ENCODE measurements around the gene RASAL2.

DNA sequence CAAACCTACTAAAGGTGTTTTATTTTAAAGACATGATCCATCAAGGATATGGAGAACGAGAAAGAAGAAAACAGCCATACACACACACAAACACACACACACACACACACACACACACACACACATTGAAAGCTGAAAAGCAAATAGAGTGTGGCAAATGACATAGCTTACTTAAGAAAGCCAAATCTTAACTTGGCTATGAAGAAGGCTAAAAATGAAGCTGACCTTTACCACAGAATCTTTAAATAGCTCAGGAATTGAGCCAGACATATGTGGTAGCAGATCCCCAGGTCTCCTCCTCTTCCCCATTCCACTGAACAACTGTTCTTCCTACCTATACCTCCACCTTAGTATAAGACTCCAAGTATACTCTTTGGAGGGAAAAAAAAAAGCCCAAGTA is 217.3 kb downstream of the RASAL2 start:
- TF ChIP-seq, protein P1, sequence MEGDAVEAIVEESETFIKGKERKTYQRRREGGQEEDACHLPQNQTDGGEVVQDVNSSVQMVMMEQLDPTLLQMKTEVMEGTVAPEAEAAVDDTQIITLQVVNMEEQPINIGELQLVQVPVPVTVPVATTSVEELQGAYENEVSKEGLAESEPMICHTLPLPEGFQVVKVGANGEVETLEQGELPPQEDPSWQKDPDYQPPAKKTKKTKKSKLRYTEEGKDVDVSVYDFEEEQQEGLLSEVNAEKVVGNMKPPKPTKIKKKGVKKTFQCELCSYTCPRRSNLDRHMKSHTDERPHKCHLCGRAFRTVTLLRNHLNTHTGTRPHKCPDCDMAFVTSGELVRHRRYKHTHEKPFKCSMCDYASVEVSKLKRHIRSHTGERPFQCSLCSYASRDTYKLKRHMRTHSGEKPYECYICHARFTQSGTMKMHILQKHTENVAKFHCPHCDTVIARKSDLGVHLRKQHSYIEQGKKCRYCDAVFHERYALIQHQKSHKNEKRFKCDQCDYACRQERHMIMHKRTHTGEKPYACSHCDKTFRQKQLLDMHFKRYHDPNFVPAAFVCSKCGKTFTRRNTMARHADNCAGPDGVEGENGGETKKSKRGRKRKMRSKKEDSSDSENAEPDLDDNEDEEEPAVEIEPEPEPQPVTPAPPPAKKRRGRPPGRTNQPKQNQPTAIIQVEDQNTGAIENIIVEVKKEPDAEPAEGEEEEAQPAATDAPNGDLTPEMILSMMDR (IDR thresholded peaks at IDR 0.05): no peak
- no peak for TF ChIP-seq EZH2 (IDR thresholded peaks at IDR 0.05; ENCODE audit: borderline replicate concordance, insufficient read depth, low read depth, low read length, poor library complexity, severe bottlenecking)
